Esophagus muscularis mucosa (tissue), 3 donors: Measurements from ENCODE around the gene SHB.

ENCODE experiments used
- POLR2A ChIP-seq: fragments of 450-650 bp; IDR thresholded peaks from one replicate; pipeline ENCODE4 v1.6.1; 2017; ENCODE audit warnings: antibody characterized with exemption, moderate library complexity, mild to moderate bottlenecking, low read depth
- POLR2AphosphoS5 ChIP-seq, 2 donors: sonication (generic); formaldehyde crosslinking; IDR thresholded peaks; one replicate each; pipeline ENCODE4 v1.6.1; 2017; ENCODE audit warnings: antibody characterized with exemption in 2 of 2
- TF ChIP-seq, protein P1 (sequence below), 3 experiments: fragments of 200-600 bp in 2 of 3; fragments of 450-650 bp in 1 of 3; sonication (generic) in 2 of 3; IDR thresholded peaks; one replicate each; pipeline ENCODE4 v1.5.1; 2017 to 2019; ENCODE audit warnings: antibody characterized with exemption in 3 of 3, mild to moderate bottlenecking in 2 of 3, moderate library complexity in 1 of 3

DNA sequence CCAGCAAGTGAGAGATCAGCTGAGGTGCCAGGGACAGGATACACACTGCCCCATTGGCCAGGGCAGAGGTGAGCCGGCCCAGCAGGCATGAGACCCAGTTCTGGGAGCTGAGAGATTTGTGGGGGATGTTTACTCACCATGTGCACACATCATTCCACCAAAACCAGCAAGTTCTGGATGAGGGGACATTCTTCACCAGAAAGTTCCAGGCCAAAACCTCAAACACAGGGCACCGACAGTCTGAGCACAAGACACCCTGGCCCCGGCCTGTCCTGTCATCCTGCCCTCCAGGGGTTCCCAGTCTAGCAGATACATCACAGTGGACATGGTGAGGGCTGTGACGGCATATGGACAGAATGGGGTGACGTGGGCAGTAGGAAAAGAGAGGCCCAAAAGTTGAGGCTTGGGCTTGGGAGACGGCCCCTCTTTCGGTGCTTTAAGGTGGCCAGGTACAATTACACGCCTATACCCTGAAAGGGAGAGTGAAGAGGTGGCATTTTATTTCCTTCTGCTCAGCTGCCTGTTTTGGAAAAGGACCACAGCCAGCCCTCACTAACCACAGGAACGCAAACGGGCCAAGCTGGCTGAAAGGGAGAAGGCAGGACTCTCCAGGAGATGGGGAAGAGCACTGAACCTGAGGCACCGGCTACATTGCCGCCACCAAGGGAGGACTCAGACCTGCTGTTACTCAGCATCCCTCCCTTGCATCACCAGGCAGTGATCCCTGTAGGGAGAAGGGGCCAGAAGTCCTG, 64.0 kb downstream of the SHB start:
- TF ChIP-seq, protein P1, sequence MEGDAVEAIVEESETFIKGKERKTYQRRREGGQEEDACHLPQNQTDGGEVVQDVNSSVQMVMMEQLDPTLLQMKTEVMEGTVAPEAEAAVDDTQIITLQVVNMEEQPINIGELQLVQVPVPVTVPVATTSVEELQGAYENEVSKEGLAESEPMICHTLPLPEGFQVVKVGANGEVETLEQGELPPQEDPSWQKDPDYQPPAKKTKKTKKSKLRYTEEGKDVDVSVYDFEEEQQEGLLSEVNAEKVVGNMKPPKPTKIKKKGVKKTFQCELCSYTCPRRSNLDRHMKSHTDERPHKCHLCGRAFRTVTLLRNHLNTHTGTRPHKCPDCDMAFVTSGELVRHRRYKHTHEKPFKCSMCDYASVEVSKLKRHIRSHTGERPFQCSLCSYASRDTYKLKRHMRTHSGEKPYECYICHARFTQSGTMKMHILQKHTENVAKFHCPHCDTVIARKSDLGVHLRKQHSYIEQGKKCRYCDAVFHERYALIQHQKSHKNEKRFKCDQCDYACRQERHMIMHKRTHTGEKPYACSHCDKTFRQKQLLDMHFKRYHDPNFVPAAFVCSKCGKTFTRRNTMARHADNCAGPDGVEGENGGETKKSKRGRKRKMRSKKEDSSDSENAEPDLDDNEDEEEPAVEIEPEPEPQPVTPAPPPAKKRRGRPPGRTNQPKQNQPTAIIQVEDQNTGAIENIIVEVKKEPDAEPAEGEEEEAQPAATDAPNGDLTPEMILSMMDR (IDR thresholded peaks at IDR 0.05): no peak
- TF ChIP-seq POLR2AphosphoS5 (IDR thresholded peaks at IDR 0.05) (no peak), POLR2A (no peak)
